COLO668 (cell line): ENCODE data around the gene MANSC1.
"Not testable (repeated sequence)": the region's sequence is repeated elsewhere in the genome, so short reads cannot be mapped to it uniquely, and the experiment has no call there.

Experiments used
- DNase-seq: peaks from one replicate; lab custom pipeline; 2025; ENCODE audit not compliant: unreplicated experiment; lab: John Stamatoyannopoulos, UW

The MANSC1 gene

DNA sequence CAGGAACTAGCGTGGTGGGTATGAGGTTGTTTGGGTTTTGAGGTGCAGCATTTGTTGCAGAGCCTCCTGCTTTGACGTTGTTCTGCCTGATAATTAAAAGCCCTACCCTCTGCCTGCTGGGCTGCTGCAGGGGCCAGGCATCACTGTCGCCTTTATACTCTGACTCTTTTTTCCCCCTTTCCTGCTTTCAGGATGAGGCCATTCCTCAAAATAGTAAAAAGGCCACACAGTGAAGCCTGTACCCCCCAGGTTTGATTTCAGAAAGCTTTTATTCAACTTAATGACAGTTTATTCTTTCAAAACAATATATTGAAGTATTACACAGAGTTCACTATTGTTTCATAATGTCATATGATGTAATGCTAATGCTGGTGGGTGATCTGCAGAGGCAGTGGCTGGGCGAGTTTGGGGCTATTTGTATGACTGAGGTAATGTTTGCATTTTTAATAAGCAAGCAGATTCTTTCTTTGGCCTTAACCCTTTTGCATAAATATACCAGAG is 15.9 kb upstream of the MANSC1 start:
- no peak for DNase-seq

DNA sequence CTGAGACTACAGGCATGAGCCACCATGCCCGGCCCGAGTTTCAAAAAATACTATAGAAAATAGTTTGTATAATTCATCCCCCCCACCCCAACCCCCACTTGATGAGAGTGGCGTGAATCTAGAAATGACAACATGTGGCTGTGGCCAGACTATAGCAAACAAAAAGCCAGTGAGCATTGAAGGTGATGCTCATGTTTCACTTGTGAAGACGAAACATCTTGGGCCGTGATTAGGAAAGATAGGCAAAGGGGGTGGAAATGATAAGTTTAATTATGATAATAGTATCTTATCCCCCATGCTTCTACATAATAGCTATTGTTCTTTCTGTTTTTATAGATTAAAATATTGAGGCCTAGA is 15.4 kb upstream of the MANSC1 start:
- DNase-seq = no peak

DNA sequence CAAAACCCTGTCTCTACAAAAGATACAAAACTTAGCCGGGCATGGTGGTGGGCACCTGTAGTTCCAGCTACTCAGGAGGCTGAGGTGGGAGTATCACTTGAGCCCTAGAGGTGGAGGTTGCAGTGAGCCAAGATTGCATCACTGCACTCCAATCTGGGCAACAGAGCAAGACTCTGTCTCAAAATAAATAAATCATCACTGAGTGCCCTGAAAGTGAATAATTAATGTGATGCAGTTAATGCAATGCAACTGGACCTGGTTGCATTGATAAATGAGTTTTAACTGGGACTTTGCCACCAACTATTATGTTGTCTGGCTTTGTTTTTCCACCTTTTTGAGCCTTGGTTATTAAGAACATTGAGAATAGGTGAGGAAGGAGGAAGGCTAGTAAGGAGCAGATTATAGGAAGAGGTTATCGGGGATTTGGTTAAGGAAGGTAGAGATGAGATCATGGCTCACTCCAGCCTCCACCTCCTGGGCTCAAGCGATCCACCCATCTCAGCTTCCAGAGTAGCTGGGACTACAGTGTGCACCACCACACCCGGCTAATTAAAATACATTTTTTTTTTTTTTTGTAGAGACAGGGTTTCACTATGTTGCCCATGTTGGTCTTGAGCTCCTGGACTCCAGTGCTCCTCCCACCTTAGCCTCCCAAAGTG is 14.9 kb upstream of the MANSC1 start:
- DNase-seq = no peak

DNA sequence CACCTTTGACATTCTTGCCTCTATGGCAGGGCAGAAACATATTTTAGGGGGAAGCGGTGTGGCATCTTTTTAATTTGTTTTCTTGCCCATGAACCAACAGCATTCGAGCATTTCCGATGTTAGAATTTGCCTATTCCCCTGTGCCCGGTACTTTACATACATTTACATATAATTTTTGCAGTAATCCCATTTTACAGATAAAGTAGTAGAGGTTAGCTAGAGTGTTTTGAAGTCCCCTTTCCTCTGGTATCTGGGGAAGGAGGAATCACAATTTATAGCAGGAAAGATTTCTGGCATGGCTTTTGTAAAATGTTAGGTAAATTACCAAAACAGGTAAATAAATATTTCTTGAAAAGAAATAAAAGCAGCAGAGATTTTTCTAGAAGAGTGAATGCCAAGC is 8.5 kb upstream of the MANSC1 start:
- no peak for DNase-seq

DNA sequence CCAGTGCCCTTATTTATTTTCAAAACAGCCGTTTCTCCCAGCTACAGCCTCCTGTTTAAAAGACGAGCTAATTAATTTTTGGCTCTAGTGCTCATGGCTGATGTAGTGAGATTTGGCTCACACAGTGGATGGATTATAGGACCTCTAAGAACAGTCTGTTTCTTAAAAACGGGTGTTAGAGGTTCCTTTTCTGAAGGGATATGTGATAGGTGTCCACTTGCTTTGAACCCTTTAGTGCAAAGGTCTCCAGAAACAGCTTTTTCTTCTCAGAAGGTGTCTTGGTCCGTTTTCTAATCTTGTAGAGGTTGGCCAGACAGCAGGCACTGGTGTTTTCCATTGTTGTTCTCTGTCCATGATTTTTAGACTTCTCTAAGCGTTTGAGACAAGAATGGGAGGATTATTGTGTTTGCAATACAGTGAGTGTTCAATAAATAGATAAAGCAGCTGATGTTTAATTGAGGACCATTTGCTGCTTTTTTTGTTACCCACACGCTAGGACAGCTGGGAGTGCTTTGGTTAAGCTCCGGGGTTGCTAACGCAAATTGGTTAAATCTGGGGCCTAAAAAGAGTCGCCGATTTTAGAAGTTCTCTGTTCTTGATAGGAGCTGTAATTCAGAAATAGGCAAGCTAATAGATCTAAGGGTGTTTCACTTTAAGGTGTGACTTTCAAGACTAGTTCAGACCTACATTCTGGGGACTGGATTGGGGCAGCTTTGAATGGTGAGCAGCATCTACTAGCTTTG is 7.8 kb upstream of the MANSC1 start:
- no peak for DNase-seq

DNA sequence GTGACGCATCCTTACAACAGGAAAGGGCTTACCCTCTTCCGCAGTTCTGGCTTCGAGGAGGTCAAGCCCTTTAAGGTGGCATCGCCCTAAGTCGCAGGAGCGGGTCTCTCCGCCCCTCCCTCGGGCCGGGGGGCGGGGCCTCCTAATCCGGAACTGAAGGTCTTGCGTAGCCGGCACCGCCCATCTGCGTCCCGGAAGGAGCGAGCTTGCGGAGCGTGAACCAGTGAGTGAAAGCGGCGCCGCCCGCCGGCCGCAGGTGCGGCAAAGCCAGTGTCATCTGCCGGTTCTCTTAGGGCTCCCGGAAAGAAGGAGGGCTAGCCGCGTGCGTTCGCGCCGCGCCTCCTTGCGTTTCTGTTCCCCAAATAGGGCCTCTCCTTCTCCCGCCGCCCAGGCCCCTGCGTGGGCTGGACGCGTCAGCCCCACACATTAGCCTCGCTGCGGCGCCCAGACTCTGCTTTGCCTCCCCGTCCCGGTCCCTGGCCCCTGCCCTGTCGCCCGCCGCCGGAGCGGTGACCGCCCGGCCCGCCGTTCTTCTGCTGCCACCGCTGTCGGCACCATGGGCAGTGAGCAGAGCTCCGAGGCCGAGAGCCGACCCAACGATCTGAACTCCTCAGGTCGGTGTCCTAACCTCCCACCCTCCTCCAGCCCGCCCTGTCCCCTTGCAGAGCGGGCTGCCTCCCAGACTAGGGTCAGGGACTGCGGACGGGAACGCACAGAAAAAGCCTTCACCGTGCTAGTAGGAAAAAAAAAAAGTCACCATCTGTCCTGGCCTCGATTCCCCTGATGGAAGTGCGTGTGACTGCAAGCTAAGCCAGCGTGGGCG is 7.1 kb upstream of the MANSC1 start, which contains the start of gene BORCS5:
Gene BORCS5 (plus strand): TSS at position 183 of the 823 bp plus-strand sequence. CDS start 374 bp downstream, at position 557.
- DNase-seq = peak; percentile 97

DNA sequence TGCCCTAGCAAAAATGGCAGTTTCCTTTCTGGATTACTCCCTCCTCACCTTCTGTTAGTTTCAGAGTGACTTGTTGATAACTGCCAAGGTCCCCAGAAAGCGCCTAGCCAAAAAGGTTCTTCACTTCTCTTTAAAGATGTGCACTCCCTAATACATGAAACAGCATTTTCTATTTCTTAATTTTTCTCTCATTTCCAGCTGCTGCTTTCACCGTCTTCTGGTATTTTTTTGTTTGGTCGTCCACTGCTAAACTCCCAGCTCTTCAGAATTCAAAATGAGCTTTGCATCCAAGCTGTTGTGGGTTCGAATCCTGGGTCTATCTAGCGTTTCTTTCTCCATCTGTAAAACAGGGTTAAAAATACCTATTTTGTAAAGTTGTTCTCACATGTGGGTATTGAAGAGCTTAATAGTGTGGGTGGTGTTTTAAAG is 6.4 kb upstream of the MANSC1 start:
- no peak for DNase-seq

DNA sequence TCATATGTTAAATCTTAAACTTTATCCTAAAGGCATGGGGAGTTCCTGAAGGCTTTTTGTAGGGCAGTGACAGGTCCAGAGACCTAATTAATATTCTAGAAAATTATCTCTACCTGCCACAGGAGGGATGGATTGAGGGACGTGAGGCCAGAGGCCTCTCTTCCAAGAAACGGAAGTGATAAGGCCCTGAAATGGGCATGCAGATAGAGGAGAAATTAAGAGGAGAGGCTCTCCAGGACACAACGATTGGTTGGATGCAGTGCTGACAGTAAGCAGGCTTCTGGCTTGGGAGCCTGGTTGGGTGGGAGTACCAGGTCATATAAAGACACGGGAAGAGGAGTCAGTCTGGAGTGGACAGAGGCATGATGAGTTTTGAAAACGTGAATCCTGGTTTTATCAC is 3.8 kb upstream of the MANSC1 start:
- no peak for DNase-seq

DNA sequence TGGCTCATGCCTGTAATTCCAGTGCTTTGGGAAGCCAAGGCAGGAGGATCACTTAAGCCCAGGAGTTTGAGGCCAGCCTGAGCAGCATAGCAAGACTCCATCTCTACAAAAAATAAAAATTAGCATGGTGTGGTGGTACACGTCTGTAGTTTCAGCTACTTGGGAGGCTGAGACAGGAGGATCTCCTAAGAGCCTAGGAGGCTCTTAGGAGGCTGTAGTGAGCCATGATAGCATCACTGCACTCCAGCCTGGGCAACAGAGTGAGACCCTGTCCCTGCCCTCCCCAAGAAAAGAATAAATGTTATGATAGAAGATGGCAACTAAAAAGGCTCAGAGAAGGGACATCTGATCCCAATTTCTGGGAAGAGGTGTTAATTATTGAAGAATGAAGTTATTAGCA is 3.2 kb upstream of the MANSC1 start:
- no peak for DNase-seq

DNA sequence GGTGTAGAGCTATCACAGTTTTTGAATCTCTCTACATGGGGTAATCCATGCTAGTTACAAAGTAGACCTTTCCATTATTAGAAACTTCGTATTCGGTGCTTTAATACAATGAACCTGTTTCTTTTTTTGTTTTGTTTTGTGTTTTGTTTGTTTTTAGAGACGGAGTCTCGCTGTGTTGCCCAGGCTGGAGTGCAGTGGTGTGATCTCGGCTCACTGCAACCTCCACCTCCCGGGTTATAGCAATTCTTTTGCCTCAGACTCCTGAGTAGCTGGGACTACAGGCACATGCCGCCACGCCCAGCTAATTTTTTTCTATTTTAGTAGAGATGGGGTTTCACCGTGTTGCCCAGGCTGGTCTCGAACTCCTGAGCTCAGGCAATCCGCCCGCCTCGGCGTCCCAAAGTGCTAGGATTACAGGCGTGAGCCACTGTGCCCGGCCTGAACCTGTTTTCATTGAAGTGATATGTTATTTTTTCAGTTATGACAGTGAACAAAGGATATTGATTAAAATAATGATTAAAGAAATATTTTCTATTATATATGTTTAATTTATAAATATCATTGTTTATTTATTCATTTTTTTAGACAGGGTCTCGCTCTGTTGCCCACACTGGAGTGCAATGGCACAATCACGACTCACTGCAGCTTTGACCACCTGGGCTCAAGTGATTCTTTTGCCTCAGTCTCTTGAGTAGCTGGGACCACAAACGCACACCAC is 1.6 kb upstream of the MANSC1 start:
- not testable (repeated sequence) for DNase-seq

DNA sequence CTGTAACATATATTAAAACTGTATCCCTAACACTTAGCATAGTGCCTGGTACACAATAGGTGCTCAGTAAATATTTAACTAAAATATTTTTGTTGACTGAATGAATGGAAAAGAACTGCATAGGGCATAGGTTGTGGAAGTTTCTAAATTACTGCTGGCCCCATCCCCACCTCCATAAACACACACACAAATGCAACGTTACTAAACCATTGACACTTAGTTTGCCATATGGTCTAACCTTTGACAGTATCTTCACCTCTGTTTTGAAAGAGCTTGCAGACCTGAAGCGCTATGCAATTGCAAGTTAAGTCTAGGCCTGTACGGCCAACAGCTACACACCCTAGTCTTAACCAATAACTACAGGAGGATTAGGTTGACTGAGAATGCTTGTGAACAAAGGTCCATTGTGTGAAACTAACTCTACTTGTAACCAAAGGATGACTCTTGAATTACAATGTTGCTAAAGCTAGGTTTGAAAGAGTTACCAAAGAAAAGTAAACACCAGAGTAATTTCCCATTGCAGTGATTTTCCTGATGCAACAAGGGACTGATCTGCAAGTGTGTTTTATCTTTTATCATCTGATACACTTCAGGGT is 924 bp upstream of the MANSC1 start:
- no peak for DNase-seq

DNA sequence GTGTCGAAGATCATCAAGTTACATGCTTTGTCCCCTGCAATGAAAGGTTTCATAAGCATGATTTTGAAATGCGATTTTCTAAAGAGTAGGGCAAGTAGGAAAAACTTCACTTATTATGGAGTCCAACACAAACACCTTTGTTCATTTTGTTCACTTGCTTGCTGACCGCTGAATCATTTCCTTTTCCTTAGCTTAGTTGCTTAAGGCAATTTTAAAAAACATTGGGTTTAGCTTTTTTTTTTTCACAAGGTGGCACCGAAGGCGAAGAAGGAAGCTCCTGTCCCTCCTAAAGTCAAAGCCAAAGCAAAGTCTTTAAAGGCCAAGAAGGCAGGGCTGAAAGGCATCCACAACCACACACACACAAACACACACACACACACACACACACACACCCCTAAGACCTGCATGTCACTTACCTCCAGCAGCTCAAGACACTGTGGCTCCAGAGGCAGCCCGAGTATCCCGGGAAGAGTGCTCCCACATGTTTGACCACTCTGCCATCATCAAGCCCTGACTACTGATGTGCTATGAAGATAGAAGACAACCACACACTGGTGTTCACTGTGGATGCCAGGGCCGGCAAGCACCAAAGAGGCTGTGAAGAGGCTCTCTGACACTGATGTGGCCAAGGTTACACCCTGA is 11.4 kb downstream of the MANSC1 start:
- no peak for DNase-seq

DNA sequence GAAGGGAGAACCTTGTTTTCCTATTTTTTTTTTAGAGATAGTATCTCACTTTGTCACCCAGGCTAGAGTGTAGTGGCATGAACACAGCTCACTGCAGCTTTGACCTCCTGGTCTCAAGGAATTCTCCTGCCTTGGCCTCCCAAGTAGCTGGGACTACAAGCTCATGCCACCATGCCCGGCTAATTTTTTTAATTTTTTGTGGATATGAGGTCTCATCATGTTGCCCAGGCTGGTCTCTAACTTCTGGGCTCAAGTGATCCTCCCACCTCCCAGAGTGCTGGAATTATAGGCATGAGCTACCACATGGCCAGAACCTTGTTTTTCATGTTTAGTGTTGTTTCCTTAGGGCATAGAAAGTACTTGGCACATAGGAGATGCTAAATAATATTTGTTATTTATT is 13.5 kb downstream of the MANSC1 start:
- no peak for DNase-seq

DNA sequence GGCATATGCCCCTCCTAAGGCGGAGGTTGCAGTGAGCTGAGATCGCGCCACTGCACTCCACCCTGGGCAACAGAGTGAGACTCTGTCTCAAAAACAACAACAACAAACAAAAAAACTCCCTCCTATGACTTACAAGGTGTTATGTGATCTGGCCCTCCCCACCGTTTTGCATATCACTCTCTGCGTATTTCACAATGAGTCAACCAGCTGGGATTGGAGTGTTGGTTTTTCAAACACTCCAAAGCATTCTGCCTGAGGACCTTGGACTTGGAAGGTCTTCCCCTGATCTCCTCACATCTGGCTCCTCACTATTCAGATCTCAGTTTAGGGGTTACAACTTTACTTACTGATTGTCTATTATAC is 14.0 kb downstream of the MANSC1 start:
- DNase-seq = no peak

DNA sequence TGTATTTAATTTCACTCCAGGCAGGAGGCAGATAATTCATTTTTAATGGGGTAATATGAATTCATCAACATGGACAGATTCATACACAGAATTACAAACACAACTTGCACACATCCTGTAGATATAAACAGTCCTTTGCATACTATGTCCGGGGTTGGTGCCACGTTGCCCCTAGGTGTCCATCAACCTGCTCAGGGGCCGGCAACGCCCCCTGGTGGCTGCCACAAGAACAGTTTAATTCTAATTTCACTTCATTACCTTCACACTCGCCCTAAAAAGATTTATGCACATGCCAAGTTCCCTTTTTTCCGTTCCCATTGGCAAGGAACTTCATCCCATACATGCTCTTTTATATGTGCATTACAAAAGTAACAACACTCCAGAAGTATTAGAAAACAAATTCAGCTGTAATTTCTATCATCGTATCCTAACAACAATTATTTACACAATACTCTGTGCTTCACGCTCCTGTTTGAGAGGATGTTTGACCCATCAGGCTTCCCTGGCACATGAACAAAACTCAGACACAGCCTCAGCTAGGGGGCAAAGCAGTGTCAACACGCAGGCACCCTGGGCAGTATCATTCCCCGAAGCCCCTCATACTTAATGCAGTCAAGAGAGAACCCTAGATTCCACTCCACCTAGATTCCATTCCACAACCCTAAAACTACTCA is 15.5 kb downstream of the MANSC1 start:
- DNase-seq = peak; percentile 65

DNA sequence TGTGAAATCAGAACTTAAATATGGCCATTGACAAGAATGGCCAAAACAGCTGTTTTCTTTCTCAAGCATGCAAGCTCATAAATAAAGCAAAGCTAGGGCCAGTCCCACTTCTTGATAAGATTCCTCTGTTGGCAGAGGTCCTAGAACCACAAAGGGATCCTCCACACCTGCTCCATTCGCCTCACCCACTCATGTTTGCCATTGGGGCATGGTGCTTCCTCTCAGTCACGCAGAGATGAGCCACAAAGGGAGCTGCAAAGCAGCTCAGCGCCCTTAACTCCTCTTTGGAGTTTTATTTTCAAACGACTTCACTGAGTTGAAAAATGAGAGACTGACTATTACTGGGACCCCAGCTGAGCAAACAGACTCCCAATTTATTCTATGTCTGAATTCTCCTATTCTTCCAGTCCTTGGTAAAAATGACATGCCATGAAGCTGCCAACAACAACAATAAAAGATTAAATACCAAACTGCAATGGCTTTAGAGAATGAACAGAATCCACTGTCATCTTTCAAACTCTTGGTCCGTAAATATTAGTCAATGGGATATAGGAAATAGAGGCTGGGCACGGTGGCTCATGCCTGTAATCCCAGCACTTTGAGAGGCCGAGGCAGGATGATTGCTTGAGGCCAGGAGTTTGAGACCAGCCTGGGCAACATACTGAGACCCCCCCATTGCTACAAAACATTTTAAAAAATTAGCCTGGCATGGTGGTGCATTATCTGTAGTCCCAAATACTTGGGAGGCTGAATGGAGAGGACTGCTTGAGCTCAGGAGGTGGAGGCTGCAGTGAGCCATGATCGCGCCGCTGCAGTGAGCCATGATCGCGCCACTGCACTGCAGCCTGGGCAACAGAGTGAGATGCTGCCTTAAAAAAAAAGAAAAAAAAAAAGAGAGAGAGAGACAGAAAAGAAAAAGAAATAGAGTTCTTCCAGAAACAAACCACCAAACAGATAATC is 16.4 kb downstream of the MANSC1 start:
- peak; percentile 73 for DNase-seq

DNA sequence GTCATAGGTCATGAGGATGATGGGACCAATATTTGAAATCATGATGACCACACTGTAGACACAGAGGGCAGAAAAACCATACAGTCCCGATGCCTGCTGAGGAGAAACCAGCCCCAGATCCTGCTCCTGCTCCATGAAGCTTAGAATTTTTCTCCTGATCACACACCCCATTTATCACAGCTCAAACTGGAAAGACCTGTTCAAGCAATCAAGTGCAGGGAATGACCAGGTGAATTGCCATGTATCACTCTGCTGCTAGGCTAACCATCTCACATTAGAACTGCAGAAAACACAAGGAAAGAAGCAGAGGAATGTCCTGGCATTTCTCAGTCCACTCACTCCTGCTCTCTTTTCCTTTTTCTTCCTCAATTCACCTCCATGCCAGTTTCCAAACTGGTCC is 18.1 kb downstream of the MANSC1 start:
- peak; percentile 9 for DNase-seq

DNA sequence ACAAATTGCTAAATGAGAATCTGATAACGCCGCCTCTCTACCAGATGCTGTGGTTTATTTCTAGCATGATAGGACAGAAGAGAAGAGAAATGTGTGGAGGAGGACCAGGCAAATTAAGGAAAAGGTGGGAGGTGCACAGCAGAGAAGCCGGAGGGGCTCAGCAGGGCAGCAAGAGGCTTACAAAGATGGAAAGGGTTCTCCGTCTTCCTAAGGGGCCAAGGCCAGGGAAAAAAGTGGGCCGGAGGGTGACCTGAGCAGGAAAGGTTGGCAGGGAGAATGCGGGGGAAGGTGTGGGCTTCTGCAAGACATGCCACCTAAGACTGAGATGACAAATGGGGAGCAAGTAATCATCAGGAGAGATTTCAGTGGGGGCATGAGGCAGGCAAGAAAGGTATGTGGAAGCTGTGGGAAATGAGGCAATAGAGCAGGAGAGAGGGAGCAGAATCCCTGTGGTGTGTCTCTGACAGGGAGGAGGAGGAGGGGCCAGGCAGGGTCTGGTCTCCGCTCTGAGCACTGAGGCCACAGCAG is 18.7 kb downstream of the MANSC1 start:
- no peak for DNase-seq
